ENCODE results near the gene LRRC72. TPM values are rescaled to one million over a fixed set of nuclear protein-coding genes. Genes with fewer than 3 reads are reported as not detected.

Gene LRRC72
- total RNA-seq, 2 donors from 2014 or later: not detected

- H3K9me3 Mint-ChIP-seq: no peaks in the 10 kb centered on the region
- Histone ChIP-seq H3K27me3 (ENCODE audit: control insufficient read depth, insufficient read depth, low read length, poor library complexity, severe bottlenecking) (no peaks in the 10 kb centered on the region), H3K27ac (ENCODE audit: low read depth, low read length) (no peak overlapping the region), H3K36me3 (ENCODE audit: control insufficient read depth, insufficient read depth, low read length) (no peaks in the 10 kb centered on the region), H3K9ac (ENCODE audit: extremely low read depth, low read length, poor library complexity, severe bottlenecking) (no peak overlapping the region), H3K9me3 (ENCODE audit: control insufficient read depth, low read length) (no peaks in the 10 kb centered on the region), H3K4me1 (ENCODE audit: control insufficient read depth, insufficient read depth, low read length) (peaks cover 4% of the 10 kb centered on the region), H3K4me3 (ENCODE audit: low read length) (peak overlapping the region; percentile 16)
- no peaks in the 10 kb centered on the region for H3K36me3 Mint-ChIP-seq (ENCODE audit: low read depth)
- no peaks in the 10 kb centered on the region for H3K27me3 Mint-ChIP-seq (ENCODE audit: insufficient read depth)
- DNase-seq: peak; percentile 65
- H3K27ac Mint-ChIP-seq: no peak overlapping the region
- H3K4me1 Mint-ChIP-seq: peaks cover 17% of the 10 kb centered on the region
- WGBS, 2 experiments (ENCODE audit: insufficient coverage in 1 of 2, insufficient read length in 1 of 2): 51 to 55% methylated on average over 3 to 4 of the region's 4 CpGs
- H3K4me3 Mint-ChIP-seq: no peak overlapping the region
- no peak for TF ChIP-seq CTCF (conservative IDR thresholded peaks at IDR 0.05)
These were observed 42.0 kb upstream of the LRRC72 start for GRCh38 chr7:16484453-16485158.

DNA sequence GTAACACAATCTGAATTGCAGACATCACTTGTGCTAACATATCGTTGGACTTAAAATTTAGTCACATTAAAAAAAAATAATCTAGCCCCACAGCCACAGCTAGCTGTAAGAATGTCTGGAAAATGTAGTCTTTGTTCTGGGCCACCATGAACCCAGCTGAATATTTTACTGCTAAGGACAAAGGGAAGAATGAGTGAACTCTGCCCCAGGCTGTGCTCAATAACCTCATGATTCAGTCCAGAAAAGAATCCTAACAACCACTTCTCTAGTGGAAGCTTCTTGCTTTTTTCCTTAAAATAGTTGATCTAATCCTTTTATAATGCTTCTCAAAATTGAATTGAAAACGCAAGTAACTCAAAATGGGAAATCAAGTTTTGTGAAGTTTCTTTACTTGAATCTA, 35.5 kb upstream of the LRRC72 start:
- no peaks in the 10 kb centered on the region for H3K36me3 ChIP-seq (ENCODE audit: control insufficient read depth, insufficient read depth, low read length)
- TF ChIP-seq CTCF (conservative IDR thresholded peaks at IDR 0.05): no peak
- Mint-ChIP-seq H3K27ac (no peak overlapping the region), H3K4me1 (peaks cover 14% of the 10 kb centered on the region), H3K4me3 (no peak overlapping the region), H3K27me3 (ENCODE audit: insufficient read depth) (no peaks in the 10 kb centered on the region), H3K9me3 (no peaks in the 10 kb centered on the region), H3K36me3 (ENCODE audit: low read depth) (no peaks in the 10 kb centered on the region)
- peaks cover 18% of the 10 kb centered on the region for H3K4me1 ChIP-seq (ENCODE audit: control insufficient read depth, insufficient read depth, low read length)
- peak overlapping the region; percentile 90 for H3K27ac ChIP-seq (ENCODE audit: low read depth, low read length)
- 91 to 100% methylated on average over 1 to 2 of the region's 2 CpGs for WGBS, 2 experiments (ENCODE audit: insufficient coverage in 1 of 2, insufficient read length in 1 of 2)
- no peak overlapping the region for H3K9ac ChIP-seq (ENCODE audit: extremely low read depth, low read length, poor library complexity, severe bottlenecking)
- H3K27me3 ChIP-seq (ENCODE audit: control insufficient read depth, insufficient read depth, low read length, poor library complexity, severe bottlenecking): no peaks in the 10 kb centered on the region
- H3K9me3 ChIP-seq (ENCODE audit: control insufficient read depth, low read length): no peaks in the 10 kb centered on the region
- H3K4me3 ChIP-seq (ENCODE audit: low read length): no peak overlapping the region
- DNase-seq: no peak

DNA sequence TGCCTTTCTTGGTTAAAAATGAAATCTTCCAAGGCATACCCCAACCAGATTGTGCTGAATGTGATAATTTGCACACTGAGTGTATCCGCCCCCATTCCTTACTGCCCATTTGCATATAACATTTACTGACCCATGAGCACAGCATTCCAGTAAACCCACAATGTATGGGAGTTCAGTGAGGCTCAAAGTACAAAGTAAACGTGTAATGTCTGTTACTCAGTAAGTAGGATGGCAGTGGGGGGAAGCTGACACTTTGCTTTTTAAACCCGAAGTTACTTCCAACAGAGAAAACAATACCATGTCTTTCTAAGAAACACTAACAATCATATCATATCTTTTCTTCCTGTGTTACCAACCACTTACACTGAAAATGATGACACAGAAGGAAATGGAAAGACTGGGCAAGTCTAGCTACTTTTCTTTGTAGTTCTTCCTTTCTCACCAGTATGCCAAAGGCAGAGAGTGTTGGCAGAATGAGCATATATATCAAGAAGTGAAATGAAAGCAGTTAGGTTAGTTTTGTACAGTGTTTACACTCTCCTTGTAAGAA, 34.0 kb upstream of the LRRC72 start:
- Histone ChIP-seq H3K4me3 (ENCODE audit: low read length) (no peak overlapping the region), H3K9ac (ENCODE audit: extremely low read depth, low read length, poor library complexity, severe bottlenecking) (no peak overlapping the region), H3K9me3 (ENCODE audit: control insufficient read depth, low read length) (no peaks in the 10 kb centered on the region), H3K27ac (ENCODE audit: low read depth, low read length) (peak overlapping the region; percentile 78), H3K4me1 (ENCODE audit: control insufficient read depth, insufficient read depth, low read length) (peaks cover 18% of the 10 kb centered on the region), H3K27me3 (ENCODE audit: control insufficient read depth, insufficient read depth, low read length, poor library complexity, severe bottlenecking) (no peaks in the 10 kb centered on the region), H3K36me3 (ENCODE audit: control insufficient read depth, insufficient read depth, low read length) (no peaks in the 10 kb centered on the region)
- no peaks in the 10 kb centered on the region for H3K27me3 Mint-ChIP-seq (ENCODE audit: insufficient read depth)
- no peak overlapping the region for H3K4me3 Mint-ChIP-seq
- no peak for TF ChIP-seq CTCF (conservative IDR thresholded peaks at IDR 0.05)
- WGBS, 2 experiments (ENCODE audit: insufficient coverage in 1 of 2, insufficient read length in 1 of 2): 0 to 63% methylated on average over 1 to 3 of the region's 3 CpGs
- H3K9me3 Mint-ChIP-seq: no peaks in the 10 kb centered on the region
- no peak overlapping the region for H3K27ac Mint-ChIP-seq
- peaks cover 14% of the 10 kb centered on the region for H3K4me1 Mint-ChIP-seq
- DNase-seq: no peak
- no peaks in the 10 kb centered on the region for H3K36me3 Mint-ChIP-seq (ENCODE audit: low read depth)
